Activated CD4-positive, alpha-beta T cell treated with anti-CD3 and anti-CD28 coated beads for 36 hours (primary cell): ENCODE results near the gene PEAK3. TPM values are rescaled to one million over a fixed set of nuclear protein-coding genes. Genes with fewer than 3 reads are reported as not detected.

Source experiments
- ATAC-seq: fragments of 200-7000 bp; cut with Tn5 transposase; one replicate; pipeline ENCODE4 v1.10.0; 2021; ENCODE audit warnings: mild to moderate bottlenecking, moderate library complexity
- CTCF ChIA-PET: fragments of 350-600 bp; sonication (Branson Sonifier 250); formaldehyde crosslinking; loops from one replicate; lab custom pipeline; 2021; ENCODE audit warnings: antibody characterized with exemption; lab: Charles Lee
- POLR2A ChIA-PET: fragments of 350-600 bp; sonication (Branson Sonifier 250); formaldehyde crosslinking; loops from one replicate; lab custom pipeline; 2021; ENCODE audit warnings: antibody characterized with exemption, inconsistent platforms; lab: Charles Lee
- DNase-seq: peaks from one replicate; pipeline ENCODE4 v3.0.0-alpha.2; 2020
- H3K27ac Mint-ChIP-seq: one replicate; pipeline ENCODE4 v1.8.0; 2021; ENCODE audit warnings: mixed read lengths
- H3K27me3 Mint-ChIP-seq: one replicate; pipeline ENCODE4 v1.8.0; 2021; ENCODE audit warnings: mixed read lengths
- H3K36me3 Mint-ChIP-seq: one replicate; pipeline ENCODE4 v1.8.0; 2021; ENCODE audit warnings: low read depth, mixed read lengths
- H3K4me1 Mint-ChIP-seq: one replicate; pipeline ENCODE4 v1.8.0; 2021; ENCODE audit warnings: mixed read lengths
- H3K4me3 Mint-ChIP-seq: one replicate; pipeline ENCODE4 v1.8.0; 2021; ENCODE audit warnings: mild to moderate bottlenecking, moderate library complexity, mixed read lengths
- H3K9me3 Mint-ChIP-seq: one replicate; pipeline ENCODE4 v1.8.0; 2021; ENCODE audit warnings: low read depth, mixed read lengths
- intact Hi-C, 2 experiments: fragments of 100-400 bp; cut with DNase I in 1 of 2; cut with micrococcal nuclease in 1 of 2; formaldehyde crosslinking; loops; one replicate each; pipeline versions ENCODE4 v1.14.2 to v1.15.1; 2022 to 2024; cut with DNase I, micrococcal nuclease
- total RNA-seq, 2 experiments: library from RNA; stranded (reverse); gene quantifications; one replicate each; pipeline ENCODE4 v1.2.3, GENCODE V29; 2021

The PEAK3 gene
- total RNA-seq, 2 experiments from 2014 or later: not detected

DNA sequence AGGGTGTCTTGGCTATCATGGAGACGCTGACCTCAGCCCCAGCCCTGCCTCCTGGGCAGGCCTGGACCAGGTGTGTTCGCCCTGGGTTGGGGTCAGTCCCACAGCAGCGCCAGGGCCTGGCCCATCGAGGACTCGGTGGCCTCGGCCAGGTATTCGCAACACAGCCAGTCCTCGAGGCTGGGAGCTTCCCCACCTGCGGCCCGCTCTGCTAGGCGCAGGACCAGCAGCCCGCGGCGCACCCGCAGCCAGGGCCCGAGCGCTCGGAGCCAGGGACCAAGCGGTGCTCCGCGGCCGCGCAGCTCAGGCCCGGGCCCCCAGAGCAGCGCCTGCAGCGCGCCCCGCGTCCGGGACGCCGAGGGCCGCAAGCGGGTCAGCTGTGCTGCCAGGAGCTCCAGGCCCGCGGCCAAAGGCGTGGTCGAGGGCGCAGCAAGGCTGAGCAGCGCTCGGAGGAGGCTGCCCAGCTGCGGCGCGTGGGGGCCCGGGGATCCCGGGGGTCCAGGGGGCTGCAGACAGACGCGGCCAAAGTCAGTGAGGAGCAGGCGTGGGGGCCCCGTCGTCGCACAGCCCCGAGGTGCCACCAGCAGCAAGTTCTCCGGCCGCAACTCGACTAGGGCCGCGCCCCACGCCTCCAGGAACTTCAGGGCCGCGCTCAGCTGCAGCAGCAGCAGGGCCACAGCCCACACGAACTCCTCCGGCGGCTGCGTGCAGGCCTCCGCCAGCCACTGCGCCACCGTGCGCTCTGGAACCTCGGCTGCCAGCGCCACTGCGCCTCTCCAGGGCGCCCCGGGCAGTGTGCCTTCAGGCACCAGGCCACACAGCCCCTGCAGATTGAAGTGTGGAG, 6.2 kb downstream of the PEAK3 start:
- ATAC-seq (no peak), DNase-seq (no peak)
- no peak overlapping the region for H3K4me3 Mint-ChIP-seq
- H3K27me3 Mint-ChIP-seq: no peaks in the 10 kb centered on the region
- ChIA-PET CTCF (interaction anchor here (1.0 to 1.8 kb wide), 2 partner anchors 12 kb away, joined by 3 to 8 read pairs; no protein-coding TSS in a partner anchor), POLR2A (interaction anchor here (1.1 to 1.3 kb wide), 2 partner anchors 13 to 35 kb away, joined by 3 read pairs; no protein-coding TSS in a partner anchor)
- no peaks in the 10 kb centered on the region for H3K9me3 Mint-ChIP-seq
- peaks cover 25% of the 10 kb centered on the region for H3K4me1 Mint-ChIP-seq
- peaks cover 35% of the 10 kb centered on the region for H3K36me3 Mint-ChIP-seq
- no peak overlapping the region for H3K27ac Mint-ChIP-seq
- intact Hi-C loops: loop anchor here (2.0 to 10.0 kb wide), 2 partner anchors 115 to 119 kb away; no protein-coding TSS in a partner anchor

DNA sequence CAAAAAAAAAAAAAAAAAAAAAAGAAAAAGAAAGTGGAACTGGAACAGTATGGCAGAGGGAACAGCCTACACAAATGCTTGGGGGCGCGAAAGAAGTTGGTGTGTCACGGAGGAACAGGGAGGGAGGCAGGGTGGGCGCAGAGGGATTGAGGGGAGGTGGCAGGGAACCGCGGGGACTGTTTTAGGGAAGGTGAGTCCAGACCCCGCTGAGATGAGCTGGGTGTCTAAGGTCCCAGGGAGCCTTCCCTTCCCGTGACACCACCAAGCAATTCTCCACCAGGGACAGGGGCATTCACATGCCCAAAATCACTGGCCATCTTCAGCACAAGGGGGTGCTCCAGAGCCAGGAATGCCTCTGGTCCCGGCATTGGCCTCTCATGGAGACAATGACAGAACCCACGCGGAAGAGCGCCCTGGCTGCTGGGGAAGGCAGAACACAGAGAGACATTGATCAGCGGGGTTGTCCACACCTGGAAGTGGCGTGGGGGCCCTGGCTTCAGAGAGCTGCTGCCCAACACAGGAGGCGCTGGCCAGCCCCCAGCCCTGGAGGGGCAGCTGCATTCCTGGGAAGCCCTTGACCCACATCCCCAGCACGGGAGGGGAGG, 6.9 kb downstream of the PEAK3 start:
- ChIA-PET CTCF (interaction anchor here (0.5 to 2.0 kb wide), 5 partner anchors 13 to 177 kb away, joined by 3 to 8 read pairs (median 5); no protein-coding TSS in a partner anchor), POLR2A (interaction anchor here (1.1 to 1.3 kb wide), 2 partner anchors 14 to 34 kb away, joined by 3 read pairs; no protein-coding TSS in a partner anchor)
- H3K36me3 Mint-ChIP-seq: peaks cover 37% of the 10 kb centered on the region
- no peak overlapping the region for H3K27ac Mint-ChIP-seq
- intact Hi-C loops: loop anchor here (2.0 to 10.0 kb wide), 3 partner anchors 116 to 347 kb away; no protein-coding TSS in a partner anchor
- DNase-seq (peak; percentile 64), ATAC-seq (no peak)
- H3K27me3 Mint-ChIP-seq: no peaks in the 10 kb centered on the region
- peaks cover 25% of the 10 kb centered on the region for H3K4me1 Mint-ChIP-seq
- H3K4me3 Mint-ChIP-seq: peak overlapping the region; percentile 12
- no peaks in the 10 kb centered on the region for H3K9me3 Mint-ChIP-seq

DNA sequence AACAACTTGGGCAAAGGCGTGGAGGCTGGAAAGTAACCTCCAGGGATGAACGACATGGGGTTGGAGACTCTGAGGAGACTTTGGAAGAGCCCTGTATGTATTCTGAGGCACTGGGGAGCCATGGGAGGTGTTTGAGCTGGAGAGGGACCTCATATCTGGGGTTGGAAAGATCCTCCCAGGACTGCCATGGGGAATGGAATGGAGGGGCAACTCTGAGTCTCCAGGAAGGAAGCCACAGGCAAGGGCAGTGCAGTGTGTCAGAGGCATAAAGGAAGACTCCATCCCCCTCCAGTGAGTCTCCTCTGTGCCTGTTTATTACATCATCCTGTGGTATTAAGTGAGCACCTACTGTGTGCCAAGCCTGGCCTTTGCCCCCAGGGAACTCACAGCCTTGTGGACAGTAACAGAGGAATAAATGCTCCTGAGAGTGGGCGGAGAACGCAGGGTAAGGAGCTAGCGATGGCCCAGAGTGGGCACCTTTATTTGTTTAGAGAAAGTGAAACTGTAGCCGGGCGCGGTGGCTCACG, 7.7 kb downstream of the PEAK3 start:
- POLR2A ChIA-PET: interaction anchor here (0.7 kb wide), 1 partner anchor 103 kb away, joined by 3 read pairs; no protein-coding TSS in a partner anchor
- ATAC-seq: no peak
- Mint-ChIP-seq H3K27me3 (no peaks in the 10 kb centered on the region), H3K9me3 (no peaks in the 10 kb centered on the region), H3K36me3 (peaks cover 42% of the 10 kb centered on the region), H3K4me1 (peaks cover 25% of the 10 kb centered on the region), H3K27ac (peak overlapping the region; percentile 80), H3K4me3 (peak overlapping the region; percentile 89)
- intact Hi-C loops: loop anchor here (2.0 to 10.0 kb wide), 3 partner anchors 117 to 348 kb away; no protein-coding TSS in a partner anchor
- CTCF ChIA-PET: interaction anchor here (0.6 to 2.0 kb wide), 6 partner anchors 13 to 177 kb away, joined by 3 to 8 read pairs (median 5); no protein-coding TSS in a partner anchor
- no peak for DNase-seq

- no peaks in the 10 kb centered on the region for H3K9me3 Mint-ChIP-seq
- DNase-seq (peak; percentile 91), ATAC-seq (peak; percentile 48)
- CTCF ChIA-PET: interaction anchor here (0.8 to 2.0 kb wide), 5 partner anchors 14 to 104 kb away, joined by 3 to 8 read pairs (median 5); no protein-coding TSS in a partner anchor
- H3K4me3 Mint-ChIP-seq: peak overlapping the region; percentile 89
- POLR2A ChIA-PET: interaction anchor here (0.7 kb wide), 1 partner anchor 102 kb away, joined by 3 read pairs; no protein-coding TSS in a partner anchor
- peaks cover 42% of the 10 kb centered on the region for H3K36me3 Mint-ChIP-seq
- H3K27ac Mint-ChIP-seq: peak overlapping the region; percentile 80
- no peaks in the 10 kb centered on the region for H3K27me3 Mint-ChIP-seq
- peaks cover 26% of the 10 kb centered on the region for H3K4me1 Mint-ChIP-seq
- intact Hi-C loops: loop anchor here (1.0 to 10.0 kb wide), 7 partner anchors 37 to 349 kb away; partner anchors contain the start of genes PLEKHJ1 (in 2 of the 2), SF3A2 (in 2 of the 2), DOT1L (in 1 of the 2) and LSM7 (in 1 of the 2)
Measured at GRCh38 chr19:2273356-2274184, 8.4 kb downstream of the PEAK3 start.

GRCh38 chr19:2271234-2272103, 10.5 kb downstream of the PEAK3 start:
- CTCF ChIA-PET: interaction anchor here (2.1 kb wide), 1 partner anchor 10 kb away, joined by 10 read pairs; no protein-coding TSS in a partner anchor
- DNase-seq: no peak
- ATAC-seq: no peak
- peak overlapping the region; percentile 89 for H3K4me3 Mint-ChIP-seq
- H3K27ac Mint-ChIP-seq: peak overlapping the region; percentile 89
- intact Hi-C loops: loop anchor here (5.0 to 10.0 kb wide), 2 partner anchors 123 to 351 kb away; no protein-coding TSS in a partner anchor
- no peaks in the 10 kb centered on the region for H3K27me3 Mint-ChIP-seq
- H3K9me3 Mint-ChIP-seq: no peaks in the 10 kb centered on the region
- POLR2A ChIA-PET: interaction anchor here (0.6 to 1.4 kb wide), 6 partner anchors 10 to 1716 kb away, joined by 3 to 5 read pairs (median 4); partner anchors contain the start of gene TIMM13
- peaks cover 39% of the 10 kb centered on the region for H3K36me3 Mint-ChIP-seq
- peaks cover 38% of the 10 kb centered on the region for H3K4me1 Mint-ChIP-seq

- Mint-ChIP-seq H3K36me3 (peaks cover 38% of the 10 kb centered on the region), H3K27ac (peak overlapping the region; percentile 69), H3K9me3 (no peaks in the 10 kb centered on the region), H3K4me1 (peaks cover 42% of the 10 kb centered on the region), H3K4me3 (peak overlapping the region; percentile 89), H3K27me3 (no peaks in the 10 kb centered on the region)
- POLR2A ChIA-PET: interaction anchor here (0.6 to 1.4 kb wide), 4 partner anchors 9 to 19 kb away, joined by 3 to 4 read pairs (median 3); no protein-coding TSS in a partner anchor
- CTCF ChIA-PET: interaction anchor here (0.7 to 2.1 kb wide), 2 partner anchors 9 to 13 kb away, joined by 3 to 10 read pairs; no protein-coding TSS in a partner anchor
- DNase-seq: peak; percentile 90
- peak; percentile 25 for ATAC-seq
- intact Hi-C loops: loop anchor here (5.0 to 10.0 kb wide), 2 partner anchors 124 to 352 kb away; no protein-coding TSS in a partner anchor
Measured at GRCh38 chr19:2270423-2271233, 11.3 kb downstream of the PEAK3 start.

DNA sequence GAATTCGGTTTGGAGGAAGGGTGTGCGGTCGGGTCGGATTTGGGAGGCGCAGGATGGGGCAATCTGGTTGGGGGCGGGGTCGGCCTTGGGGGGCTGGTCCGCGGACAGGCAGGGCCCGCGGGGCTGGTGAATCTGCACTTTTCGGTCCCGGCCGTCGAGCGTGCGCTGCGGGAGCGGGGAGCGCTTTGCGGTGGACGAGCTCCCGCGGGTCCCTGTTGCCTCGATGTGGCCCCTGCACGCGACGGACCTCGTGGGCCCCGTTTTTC, 11.9 kb downstream of the PEAK3 start:
- Mint-ChIP-seq H3K9me3 (no peaks in the 10 kb centered on the region), H3K27me3 (no peaks in the 10 kb centered on the region), H3K27ac (peak overlapping the region; percentile 88), H3K4me3 (peak overlapping the region; percentile 89), H3K4me1 (peaks cover 41% of the 10 kb centered on the region), H3K36me3 (peaks cover 37% of the 10 kb centered on the region)
- ChIA-PET CTCF (interaction anchor here (0.7 kb wide), 1 partner anchor 12 kb away, joined by 3 read pairs; no protein-coding TSS in a partner anchor), POLR2A (interaction anchor here (0.6 kb wide), 1 partner anchor 19 kb away, joined by 3 read pairs; no protein-coding TSS in a partner anchor)
- DNase-seq (peak; percentile 53), ATAC-seq (no peak)
- intact Hi-C loops: loop anchor here (5.0 to 10.0 kb wide), 2 partner anchors 125 to 352 kb away; no protein-coding TSS in a partner anchor

GRCh38 chr19:2269244-2270156, 12.5 kb downstream of the PEAK3 start:
- intact Hi-C loops: loop anchor here (1.0 to 10.0 kb wide), 14 partner anchors 11 to 406 kb away; partner anchors contain the start of genes AP3D1 (in 2 of the 2), DOT1L (in 1 of the 2), IZUMO4 (in 1 of the 2) and KLF16 (in 1 of the 2)
- Mint-ChIP-seq H3K27me3 (no peaks in the 10 kb centered on the region), H3K4me1 (peaks cover 38% of the 10 kb centered on the region), H3K9me3 (no peaks in the 10 kb centered on the region), H3K27ac (peak overlapping the region; percentile 88), H3K36me3 (peaks cover 34% of the 10 kb centered on the region), H3K4me3 (peak overlapping the region; percentile 89)
- CTCF ChIA-PET: no interaction called here
- ATAC-seq: peak; percentile 81
- DNase-seq: peak; percentile 99
- POLR2A ChIA-PET: interaction anchor here (0.6 to 0.7 kb wide), 2 partner anchors 18 to 217 kb away, joined by 3 to 4 read pairs; no protein-coding TSS in a partner anchor
